HepG2 (cell line): ENCODE results near the gene ZC3H18. TPM values are rescaled to one million over a fixed set of nuclear protein-coding genes. Genes with fewer than 3 reads are reported as not detected.

Experiments used
- BORCS8-MEF2B ChIP-seq: sonication (generic); formaldehyde crosslinking; IDR thresholded peaks from 2 replicates; pipeline ENCODE4 v1.8.0; 2022; ENCODE audit warnings: mild to moderate bottlenecking, missing genetic modification reagents
- GTF2F1 ChIP-seq: fragments of 150-350 bp; IDR thresholded peaks from 2 replicates; pipeline ENCODE4 v1.6.1; 2014; ENCODE audit warnings: low read length
- KLF12 ChIP-seq: sonication (generic); formaldehyde crosslinking; IDR thresholded peaks from 2 replicates; pipeline ENCODE4 v1.4.0; 2020; ENCODE audit warnings: missing genetic modification reagents, borderline replicate concordance
- MLLT10 ChIP-seq: sonication (generic); formaldehyde crosslinking; IDR thresholded peaks from 2 replicates; pipeline ENCODE4 v1.4.0; 2020; ENCODE audit warnings: missing genetic modification reagents
- MTA1 ChIP-seq: sonication (generic); formaldehyde crosslinking; IDR thresholded peaks from 2 replicates; pipeline ENCODE4 v1.4.0; 2020; ENCODE audit warnings: missing genetic modification reagents, mild to moderate bottlenecking, borderline replicate concordance
- SAP130 ChIP-seq: IDR thresholded peaks from 2 replicates; pipeline ENCODE4 v1.6.1; 2016; ENCODE audit warnings: low read depth
- YEATS2 ChIP-seq: sonication (generic); formaldehyde crosslinking; IDR thresholded peaks from 2 replicates; pipeline ENCODE4 v1.4.0; 2020; ENCODE audit warnings: missing genetic modification reagents, borderline replicate concordance
- ZNF224 ChIP-seq: sonication (generic); formaldehyde crosslinking; IDR thresholded peaks from 2 replicates; pipeline ENCODE4 v1.5.0; 2020; ENCODE audit warnings: mild to moderate bottlenecking, missing genetic modification reagents
- ZNF607 ChIP-seq: sonication (generic); formaldehyde crosslinking; IDR thresholded peaks from 2 replicates; pipeline ENCODE4 v1.5.1; 2020; ENCODE audit warnings: missing genetic modification reagents, mild to moderate bottlenecking, borderline replicate concordance
- ZNF790 ChIP-seq: sonication (generic); formaldehyde crosslinking; IDR thresholded peaks from 2 replicates; pipeline ENCODE4 v1.8.0; 2022; ENCODE audit warnings: missing genetic modification reagents, mild to moderate bottlenecking, borderline replicate concordance
- polyA plus RNA-seq, 8 experiments: library from polyadenylated mRNA; depleted of rRNA in 3 of 8; stranded (reverse) in 7 of 8; unstranded in 1 of 8; fragments of >200 nt; fragmentation: Illumina TruSeq in 4 of 8; extraction: Trizol in 4 of 8; gene quantifications; 2 replicates each; pipeline versions ENCODE4 v1.2.1 to v1.2.3, GENCODE V29; 2011 to 2016; ENCODE audit warnings: low read depth in 4 of 8, missing spikeins in 1 of 8, mixed read lengths in 1 of 8; ENCODE audit not compliant: insufficient read depth in 1 of 8
- total RNA-seq, 5 experiments: library from RNA; depleted of rRNA; stranded (reverse); fragments of >200 nt; fragmentation: Illumina TruSeq; extraction: Trizol; gene quantifications; 2 replicates each; pipeline ENCODE4 v1.2.3, GENCODE V29; 2016; ENCODE audit warnings: low read depth in 1 of 5
- TF ChIP-seq, protein P1 (sequence below): sonication (generic); formaldehyde crosslinking; IDR thresholded peaks from 2 replicates; pipeline ENCODE4 v1.4.0; 2020; ENCODE audit warnings: missing genetic modification reagents
- TF ChIP-seq, protein P2 (sequence below): sonication (generic); formaldehyde crosslinking; IDR thresholded peaks from 2 replicates; pipeline ENCODE4 v1.4.0; 2020; ENCODE audit warnings: missing genetic modification reagents, low read depth, mild to moderate bottlenecking, borderline replicate concordance
- TF ChIP-seq, protein P3 (sequence below): sonication (generic); formaldehyde crosslinking; IDR thresholded peaks from 2 replicates; pipeline ENCODE4 v1.4.0; 2020; ENCODE audit warnings: missing genetic modification reagents, mild to moderate bottlenecking, borderline replicate concordance
- TF ChIP-seq, protein P4 (sequence below), 2 experiments: sonication (generic) in 1 of 2; formaldehyde crosslinking in 1 of 2; IDR thresholded peaks; 2 replicates each; pipeline versions ENCODE4 v1.4.0 to v1.6.1; 2018 to 2020; ENCODE audit warnings: missing genetic modification reagents in 2 of 2, borderline replicate concordance in 1 of 2, low read depth in 1 of 2, mild to moderate bottlenecking in 1 of 2, missing biosample characterization in 1 of 2
- TF ChIP-seq, protein P5 (sequence below): sonication (generic); formaldehyde crosslinking; conservative IDR thresholded peaks from 2 replicates; pipeline ENCODE4 v1.5.0; 2020; ENCODE audit warnings: missing genetic modification reagents
- TF ChIP-seq, protein P6 (sequence below): sonication (generic); formaldehyde crosslinking; IDR thresholded peaks from 2 replicates; pipeline ENCODE4 v1.8.0; 2022; ENCODE audit warnings: low read depth, missing genetic modification reagents

The ZC3H18 gene
- total and polyA plus RNA-seq, 2 of the 13 experiments (the other 11 are each of a cell fraction or from before 2014, with no cell fraction given), result 11.2 to 27.4 TPM

DNA sequence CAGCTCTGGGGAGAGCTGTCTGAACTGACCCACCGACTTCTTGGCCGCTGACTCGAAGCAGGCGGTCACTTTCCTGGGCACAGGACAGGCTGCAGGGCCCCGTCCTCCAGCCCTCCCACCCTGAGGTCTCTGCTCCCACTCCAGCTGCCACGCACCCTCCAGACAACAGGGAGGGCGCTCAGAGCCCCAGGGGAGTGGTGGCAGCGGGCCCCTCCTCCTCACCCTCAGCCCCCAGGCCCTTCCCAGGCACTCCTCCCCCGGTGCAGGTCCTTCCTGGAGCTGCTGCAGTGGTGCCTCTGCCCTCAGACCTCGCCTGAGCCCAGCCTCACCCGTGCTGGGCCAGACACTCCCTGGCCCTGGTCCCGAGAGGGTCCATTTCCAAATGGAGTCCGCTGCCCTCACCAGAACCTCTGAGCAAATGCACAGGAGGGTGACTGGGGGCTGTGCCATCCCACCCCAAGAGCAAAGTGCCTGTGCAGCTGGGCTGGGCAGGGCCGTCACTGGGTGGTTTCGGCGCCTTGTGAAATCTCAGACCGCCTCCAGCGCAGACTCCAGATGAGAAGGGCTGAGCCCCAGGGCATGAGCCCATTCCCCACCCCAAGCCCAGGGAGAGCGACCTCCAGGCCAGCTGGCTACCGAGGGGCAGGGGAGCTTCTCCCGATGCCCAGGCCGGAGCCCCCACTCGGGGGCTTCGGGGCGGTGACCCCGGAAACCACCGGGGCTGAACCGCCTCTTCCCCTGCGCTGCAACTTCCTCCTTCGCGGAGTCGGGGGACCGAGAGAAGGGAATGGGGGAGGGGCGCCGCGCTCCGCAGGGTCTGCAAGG, 79.9 kb downstream of the ZC3H18 start (continued):
- TF ChIP-seq, protein P1, sequence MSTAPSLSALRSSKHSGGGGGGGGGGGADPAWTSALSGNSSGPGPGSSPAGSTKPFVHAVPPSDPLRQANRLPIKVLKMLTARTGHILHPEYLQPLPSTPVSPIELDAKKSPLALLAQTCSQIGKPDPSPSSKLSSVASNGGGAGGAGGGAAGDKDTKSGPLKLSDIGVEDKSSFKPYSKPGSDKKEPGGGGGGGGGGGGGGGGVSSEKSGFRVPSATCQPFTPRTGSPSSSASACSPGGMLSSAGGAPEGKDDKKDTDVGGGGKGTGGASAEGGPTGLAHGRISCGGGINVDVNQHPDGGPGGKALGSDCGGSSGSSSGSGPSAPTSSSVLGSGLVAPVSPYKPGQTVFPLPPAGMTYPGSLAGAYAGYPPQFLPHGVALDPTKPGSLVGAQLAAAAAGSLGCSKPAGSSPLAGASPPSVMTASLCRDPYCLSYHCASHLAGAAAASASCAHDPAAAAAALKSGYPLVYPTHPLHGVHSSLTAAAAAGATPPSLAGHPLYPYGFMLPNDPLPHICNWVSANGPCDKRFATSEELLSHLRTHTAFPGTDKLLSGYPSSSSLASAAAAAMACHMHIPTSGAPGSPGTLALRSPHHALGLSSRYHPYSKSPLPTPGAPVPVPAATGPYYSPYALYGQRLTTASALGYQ, result 0 out of 2 replicates have a peak, but pooled peaks have one; percentile 40
- TF ChIP-seq BORCS8-MEF2B (CRISPR knock-in tag) (0 out of 2 replicates have a peak, but pooled peaks have one; percentile 33), ZNF607 (CRISPR knock-in tag) (0 out of 2 replicates have a peak, but pooled peaks have one; percentile 66), ZNF790 (CRISPR knock-in tag) (no peak), SAP130 (CRISPR knock-in tag) (peak; percentile 67), YEATS2 (CRISPR knock-in tag) (no peak), ZNF224 (0 out of 2 replicates have a peak, but pooled peaks have one; percentile 10), MTA1 (CRISPR knock-in tag) (peak; percentile 66), KLF12 (CRISPR knock-in tag) (0 out of 2 replicates have a peak, but pooled peaks have one; percentile 45), MLLT10 (CRISPR knock-in tag) (no peak), GTF2F1 (no peak)
- TF ChIP-seq, protein P2, sequence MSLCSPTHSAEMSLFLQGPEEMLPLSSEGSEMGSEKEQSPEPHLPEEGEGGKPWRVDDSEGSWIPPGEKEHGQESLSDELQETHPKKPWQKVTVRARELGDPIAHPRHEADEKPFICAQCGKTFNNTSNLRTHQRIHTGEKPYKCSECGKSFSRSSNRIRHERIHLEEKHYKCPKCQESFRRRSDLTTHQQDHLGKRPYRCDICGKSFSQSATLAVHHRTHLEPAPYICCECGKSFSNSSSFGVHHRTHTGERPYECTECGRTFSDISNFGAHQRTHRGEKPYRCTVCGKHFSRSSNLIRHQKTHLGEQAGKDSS (CRISPR knock-in tag), result 0 out of 2 replicates have a peak, but pooled peaks have one; percentile 86
- TF ChIP-seq, protein P3, sequence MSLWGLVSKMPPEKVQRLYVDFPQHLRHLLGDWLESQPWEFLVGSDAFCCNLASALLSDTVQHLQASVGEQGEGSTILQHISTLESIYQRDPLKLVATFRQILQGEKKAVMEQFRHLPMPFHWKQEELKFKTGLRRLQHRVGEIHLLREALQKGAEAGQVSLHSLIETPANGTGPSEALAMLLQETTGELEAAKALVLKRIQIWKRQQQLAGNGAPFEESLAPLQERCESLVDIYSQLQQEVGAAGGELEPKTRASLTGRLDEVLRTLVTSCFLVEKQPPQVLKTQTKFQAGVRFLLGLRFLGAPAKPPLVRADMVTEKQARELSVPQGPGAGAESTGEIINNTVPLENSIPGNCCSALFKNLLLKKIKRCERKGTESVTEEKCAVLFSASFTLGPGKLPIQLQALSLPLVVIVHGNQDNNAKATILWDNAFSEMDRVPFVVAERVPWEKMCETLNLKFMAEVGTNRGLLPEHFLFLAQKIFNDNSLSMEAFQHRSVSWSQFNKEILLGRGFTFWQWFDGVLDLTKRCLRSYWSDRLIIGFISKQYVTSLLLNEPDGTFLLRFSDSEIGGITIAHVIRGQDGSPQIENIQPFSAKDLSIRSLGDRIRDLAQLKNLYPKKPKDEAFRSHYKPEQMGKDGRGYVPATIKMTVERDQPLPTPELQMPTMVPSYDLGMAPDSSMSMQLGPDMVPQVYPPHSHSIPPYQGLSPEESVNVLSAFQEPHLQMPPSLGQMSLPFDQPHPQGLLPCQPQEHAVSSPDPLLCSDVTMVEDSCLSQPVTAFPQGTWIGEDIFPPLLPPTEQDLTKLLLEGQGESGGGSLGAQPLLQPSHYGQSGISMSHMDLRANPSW (CRISPR knock-in tag), result no peak
- TF ChIP-seq, protein P4, sequence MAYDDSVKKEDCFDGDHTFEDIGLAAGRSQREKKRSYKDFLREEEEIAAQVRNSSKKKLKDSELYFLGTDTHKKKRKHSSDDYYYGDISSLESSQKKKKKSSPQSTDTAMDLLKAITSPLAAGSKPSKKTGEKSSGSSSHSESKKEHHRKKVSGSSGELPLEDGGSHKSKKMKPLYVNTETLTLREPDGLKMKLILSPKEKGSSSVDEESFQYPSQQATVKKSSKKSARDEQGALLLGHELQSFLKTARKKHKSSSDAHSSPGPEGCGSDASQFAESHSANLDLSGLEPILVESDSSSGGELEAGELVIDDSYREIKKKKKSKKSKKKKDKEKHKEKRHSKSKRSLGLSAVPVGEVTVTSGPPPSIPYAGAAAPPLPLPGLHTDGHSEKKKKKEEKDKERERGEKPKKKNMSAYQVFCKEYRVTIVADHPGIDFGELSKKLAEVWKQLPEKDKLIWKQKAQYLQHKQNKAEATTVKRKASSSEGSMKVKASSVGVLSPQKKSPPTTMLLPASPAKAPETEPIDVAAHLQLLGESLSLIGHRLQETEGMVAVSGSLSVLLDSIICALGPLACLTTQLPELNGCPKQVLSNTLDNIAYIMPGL (CRISPR knock-in tag; IDR thresholded peaks at IDR 0.05; ENCODE audit: borderline replicate concordance in 1 of 2, low read depth in 1 of 2), result peak in 1 of 2 experiments; percentile 37; a peak in 3 of 4 replicates
- TF ChIP-seq, protein P5, sequence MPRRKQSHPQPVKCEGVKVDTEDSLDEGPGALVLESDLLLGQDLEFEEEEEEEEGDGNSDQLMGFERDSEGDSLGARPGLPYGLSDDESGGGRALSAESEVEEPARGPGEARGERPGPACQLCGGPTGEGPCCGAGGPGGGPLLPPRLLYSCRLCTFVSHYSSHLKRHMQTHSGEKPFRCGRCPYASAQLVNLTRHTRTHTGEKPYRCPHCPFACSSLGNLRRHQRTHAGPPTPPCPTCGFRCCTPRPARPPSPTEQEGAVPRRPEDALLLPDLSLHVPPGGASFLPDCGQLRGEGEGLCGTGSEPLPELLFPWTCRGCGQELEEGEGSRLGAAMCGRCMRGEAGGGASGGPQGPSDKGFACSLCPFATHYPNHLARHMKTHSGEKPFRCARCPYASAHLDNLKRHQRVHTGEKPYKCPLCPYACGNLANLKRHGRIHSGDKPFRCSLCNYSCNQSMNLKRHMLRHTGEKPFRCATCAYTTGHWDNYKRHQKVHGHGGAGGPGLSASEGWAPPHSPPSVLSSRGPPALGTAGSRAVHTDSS, result no peak
- TF ChIP-seq, protein P6, sequence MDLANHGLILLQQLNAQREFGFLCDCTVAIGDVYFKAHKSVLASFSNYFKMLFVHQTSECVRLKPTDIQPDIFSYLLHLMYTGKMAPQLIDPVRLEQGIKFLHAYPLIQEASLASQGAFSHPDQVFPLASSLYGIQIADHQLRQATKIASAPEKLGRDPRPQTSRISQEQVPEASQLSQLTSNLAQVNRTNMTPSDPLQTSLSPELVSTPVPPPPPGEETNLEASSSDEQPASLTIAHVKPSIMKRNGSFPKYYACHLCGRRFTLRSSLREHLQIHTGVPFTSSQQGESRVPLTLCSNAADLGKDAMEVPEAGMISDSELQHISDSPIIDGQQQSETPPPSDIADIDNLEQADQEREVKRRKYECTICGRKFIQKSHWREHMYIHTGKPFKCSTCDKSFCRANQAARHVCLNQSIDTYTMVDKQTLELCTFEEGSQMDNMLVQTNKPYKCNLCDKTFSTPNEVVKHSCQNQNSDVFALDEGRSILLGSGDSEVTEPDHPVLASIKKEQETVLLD (CRISPR knock-in tag), result peak; percentile 56
